ENCODE measurements around the gene FAM200A. TPM values are rescaled to one million over a fixed set of nuclear protein-coding genes. Genes with fewer than 3 reads are reported as not detected.

FAM200A gene
- total RNA-seq (2021) = 6.9 and 7.1 TPM in 2 replicates
- percentile 73 among the genes with signal in this experiment for Bru-seq, nascent RNA
- percentile 86 among the genes with signal in this experiment for BruChase-seq, experiment 1, labeled RNA remaining after a 2-hour chase
- BruChase-seq, experiment 2, labeled RNA remaining after a 6-hour chase = percentile 60 among the genes with signal in this experiment
- long read RNA-seq, transcript FAM200A-202 (2 exons, 2,480 nt) = major isoform, 13 of 20 reads
- long read RNA-seq, partial matches to known transcripts = 0 of 20 reads
- long read RNA-seq, other reads (novel, unspliced or antisense) = 7 of 20 reads

- intact Hi-C loops (cut with micrococcal nuclease; ENCODE audit: unreplicated experiment) = no loop called here
- Histone ChIP-seq H2AFZ (peak within 1 kb of the TSS; percentile 95), H3F3A (ENCODE audit: insufficient read depth, low read depth) (peaks cover 10% of the 10 kb centered on the region), H4K20me1 (ENCODE audit: insufficient read depth) (no peaks in the 10 kb centered on the region), H3K79me2 (ENCODE audit: low read depth) (peaks cover 18% of the 10 kb centered on the region), H3K36me3 (ENCODE audit: low read depth) (0 out of 2 replicates have a peak, but pooled peaks cover 4% of the 10 kb centered on the region), H3K9me3 (ENCODE audit: insufficient read depth, low read depth) (no peaks in the 10 kb centered on the region), H3K4me3 (peak within 1 kb of the TSS; percentile 78), H3K27me3 (ENCODE audit: insufficient read depth, low read depth) (no peaks in the 10 kb centered on the region), H3K9me2 (ENCODE audit: insufficient read depth) (no peaks in the 10 kb centered on the region), H3K4me2 (peak within 1 kb of the TSS; percentile 83), H3K4me1 (replicated peaks; ENCODE audit: insufficient read depth) (0 out of 2 replicates have a peak, but pooled peaks cover 9% of the 10 kb centered on the region), H3K27ac (0 out of 2 replicates have a peak within 1 kb of the TSS, but pooled peaks have one; percentile 11)
- ChIA-PET CTCF (no interaction called here), POLR2A (ENCODE audit: unreplicated experiment) (interaction anchor here (0.6 to 0.7 kb wide), 4 partner anchors 13 to 1102 kb away, joined by 3 to 9 read pairs (median 6); no protein-coding TSS in a partner anchor)
- DNase-seq = peak; percentile 75 to 80
- TSS peak; percentile 83 for BruUV-seq (replicated peaks)
- TF ChIP-seq, protein P1, sequence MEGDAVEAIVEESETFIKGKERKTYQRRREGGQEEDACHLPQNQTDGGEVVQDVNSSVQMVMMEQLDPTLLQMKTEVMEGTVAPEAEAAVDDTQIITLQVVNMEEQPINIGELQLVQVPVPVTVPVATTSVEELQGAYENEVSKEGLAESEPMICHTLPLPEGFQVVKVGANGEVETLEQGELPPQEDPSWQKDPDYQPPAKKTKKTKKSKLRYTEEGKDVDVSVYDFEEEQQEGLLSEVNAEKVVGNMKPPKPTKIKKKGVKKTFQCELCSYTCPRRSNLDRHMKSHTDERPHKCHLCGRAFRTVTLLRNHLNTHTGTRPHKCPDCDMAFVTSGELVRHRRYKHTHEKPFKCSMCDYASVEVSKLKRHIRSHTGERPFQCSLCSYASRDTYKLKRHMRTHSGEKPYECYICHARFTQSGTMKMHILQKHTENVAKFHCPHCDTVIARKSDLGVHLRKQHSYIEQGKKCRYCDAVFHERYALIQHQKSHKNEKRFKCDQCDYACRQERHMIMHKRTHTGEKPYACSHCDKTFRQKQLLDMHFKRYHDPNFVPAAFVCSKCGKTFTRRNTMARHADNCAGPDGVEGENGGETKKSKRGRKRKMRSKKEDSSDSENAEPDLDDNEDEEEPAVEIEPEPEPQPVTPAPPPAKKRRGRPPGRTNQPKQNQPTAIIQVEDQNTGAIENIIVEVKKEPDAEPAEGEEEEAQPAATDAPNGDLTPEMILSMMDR (conservative IDR thresholded peaks at IDR 0.05) = no peak
- no peak for TF ChIP-seq EZH2 (IDR thresholded peaks at IDR 0.05; ENCODE audit: low read depth)
Measured at GRCh38 chr7:99551767-99552463, at the start of gene FAM200A. Gene FAM200A, minus strand, starts transcription at chr7:99552114. Its CDS starts 3,707 bp downstream, at chr7:99548407.

GRCh38 chr7:99599836-99600235 lies 47.9 kb upstream of the FAM200A start:
- ChIA-PET CTCF (no interaction called here), POLR2A (ENCODE audit: unreplicated experiment) (no interaction called here)
- Histone ChIP-seq H3K9me3 (ENCODE audit: insufficient read depth, low read depth) (no peaks in the 10 kb centered on the region), H3F3A (ENCODE audit: insufficient read depth, low read depth) (no peaks in the 10 kb centered on the region), H3K9me2 (ENCODE audit: insufficient read depth) (no peaks in the 10 kb centered on the region), H3K79me2 (ENCODE audit: low read depth) (no peaks in the 10 kb centered on the region), H3K4me3 (no peak overlapping the region), H4K20me1 (ENCODE audit: insufficient read depth) (no peaks in the 10 kb centered on the region), H3K27ac (no peak overlapping the region), H3K4me2 (no peak overlapping the region), H3K4me1 (replicated peaks; ENCODE audit: insufficient read depth) (no peaks in the 10 kb centered on the region), H3K36me3 (ENCODE audit: low read depth) (no peaks in the 10 kb centered on the region), H2AFZ (no peak overlapping the region), H3K27me3 (ENCODE audit: insufficient read depth, low read depth) (no peaks in the 10 kb centered on the region)
- BruUV-seq (replicated peaks) = no TSS peak
- no peak for DNase-seq
- TF ChIP-seq, protein P1 (conservative IDR thresholded peaks at IDR 0.05) = no peak
- no peak for TF ChIP-seq EZH2 (IDR thresholded peaks at IDR 0.05; ENCODE audit: low read depth)
- intact Hi-C loops (cut with micrococcal nuclease; ENCODE audit: unreplicated experiment) = no loop called here

DNA sequence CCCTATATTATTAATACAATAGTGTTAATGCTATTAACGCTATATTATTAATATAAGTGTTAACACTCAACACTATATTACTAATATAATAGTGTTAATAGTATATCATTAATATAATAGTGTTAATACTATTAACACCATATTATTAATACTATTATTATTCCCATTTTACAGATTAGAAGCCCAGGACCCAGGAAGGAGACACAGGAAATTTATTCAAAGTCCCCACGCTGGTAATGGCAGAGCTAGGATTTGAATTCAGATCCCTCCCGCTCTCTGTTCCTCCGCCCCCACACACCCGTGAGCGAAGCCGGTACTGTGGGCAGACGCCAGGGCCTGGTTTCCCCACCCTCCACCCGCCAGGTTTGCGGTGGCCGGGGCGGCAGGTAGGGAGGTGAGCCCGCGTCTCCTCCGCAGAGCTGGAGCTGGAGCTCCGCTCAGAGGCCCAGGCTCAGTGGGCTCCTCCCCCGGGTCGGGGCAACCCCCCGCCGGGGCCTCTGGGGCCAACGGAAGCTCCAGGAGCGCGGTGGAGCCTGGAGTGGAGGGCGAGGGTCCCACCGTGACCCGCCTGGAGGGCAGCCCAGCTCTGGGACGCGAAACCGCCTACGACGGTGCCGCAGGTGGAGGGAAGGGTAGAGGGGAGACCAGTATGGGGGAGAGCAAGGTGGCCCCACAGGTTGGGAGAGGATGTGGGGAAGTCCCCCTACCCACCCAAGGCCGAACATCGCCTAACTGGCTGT lies 46.0 kb upstream of the FAM200A start, which contains the start of gene TMEM225B:
TMEM225B (plus strand) TSS at position 506 of the 740 bp plus-strand sequence. CDS start 6,122 bp downstream, outside the sequence.
- no peak for DNase-seq
- no peaks in the 10 kb centered on the region for H4K20me1 ChIP-seq (ENCODE audit: insufficient read depth)

More for the DNA sequence above, 46.0 kb upstream of the FAM200A start, which contains the start of gene TMEM225B:
- TF ChIP-seq, protein P1 (conservative IDR thresholded peaks at IDR 0.05) = no peak
- no peak for TF ChIP-seq EZH2 (IDR thresholded peaks at IDR 0.05; ENCODE audit: low read depth)
- Histone ChIP-seq H2AFZ (no peak within 1 kb of the TSS), H3K4me2 (no peak within 1 kb of the TSS), H3K27ac (no peak within 1 kb of the TSS), H3K27me3 (ENCODE audit: insufficient read depth, low read depth) (0 out of 2 replicates have a peak, but pooled peaks cover 6% of the 10 kb centered on the region), H3F3A (ENCODE audit: insufficient read depth, low read depth) (no peaks in the 10 kb centered on the region), H3K36me3 (ENCODE audit: low read depth) (no peaks in the 10 kb centered on the region), H3K9me2 (ENCODE audit: insufficient read depth) (no peaks in the 10 kb centered on the region), H3K4me3 (no peak within 1 kb of the TSS), H3K9me3 (ENCODE audit: insufficient read depth, low read depth) (no peaks in the 10 kb centered on the region), H3K4me1 (replicated peaks; ENCODE audit: insufficient read depth) (no peaks in the 10 kb centered on the region), H3K79me2 (ENCODE audit: low read depth) (no peaks in the 10 kb centered on the region)
- intact Hi-C loops (cut with micrococcal nuclease; ENCODE audit: unreplicated experiment) = no loop called here
- no TSS peak for BruUV-seq (replicated peaks)
- POLR2A ChIA-PET (ENCODE audit: unreplicated experiment) = no interaction called here
- CTCF ChIA-PET = no interaction called here

All from PC-9 (cell line).